A673 (cell line): Measurements from ENCODE around the gene TEX10. TPM values are rescaled to one million over a fixed set of nuclear protein-coding genes. Genes with fewer than 3 reads are reported as not detected.

Experiments
- BruUV-seq: library from RNA; stranded (reverse); fragments of 400-500 nt; replicated peaks from 2 replicates; lab custom pipeline; 2021; lab: Mats Ljungman, UMichigan
- CTCF ChIA-PET: fragments of 300-600 bp; sonication (Branson Sonifier 250); formaldehyde crosslinking; loops from one replicate; lab custom pipeline; 2022; ENCODE audit warnings: antibody characterized with exemption; lab: Charles Lee
- POLR2A ChIA-PET: fragments of 300-600 bp; sonication (Branson Sonifier 250); formaldehyde crosslinking; loops from one replicate; lab custom pipeline; 2022; ENCODE audit warnings: antibody characterized with exemption; ENCODE audit not compliant: low non-redundant PET; lab: Charles Lee
- DNase-seq: peaks from one replicate; pipeline ENCODE4 v3.0.0-alpha.2; 2015; ENCODE audit warnings: low spot score
- H3K27ac ChIP-seq: fragments of 200-600 bp; sonication (generic); 2 replicates; pipeline ENCODE4 v1.5.1; 2016; ENCODE audit warnings: mixed run types, low read depth, mild to moderate bottlenecking, mixed read lengths, antibody characterized with exemption, low read length; ENCODE audit not compliant: poor library complexity, severe bottlenecking
- H3K27me3 ChIP-seq: fragments of 200-600 bp; sonication (generic); replicated peaks from 2 replicates; pipeline ENCODE4 v1.6.1; 2017; ENCODE audit warnings: mixed run types, low read depth, mild to moderate bottlenecking, mixed read lengths, antibody characterized with exemption, low read length; ENCODE audit not compliant: insufficient read depth, poor library complexity
- H3K36me3 ChIP-seq: fragments of 200-600 bp; sonication (generic); 2 replicates; pipeline ENCODE4 v1.6.1; 2016; ENCODE audit warnings: mixed run types, mild to moderate bottlenecking, mixed read lengths, antibody characterized with exemption, low read length; ENCODE audit not compliant: insufficient read depth, poor library complexity, severe bottlenecking
- H3K4me1 ChIP-seq: fragments of 200-600 bp; sonication (generic); 2 replicates; pipeline ENCODE4 v1.6.1; 2017; ENCODE audit warnings: mixed run types, mild to moderate bottlenecking, mixed read lengths, antibody characterized with exemption, low read length; ENCODE audit not compliant: insufficient read depth, poor library complexity, severe bottlenecking
- H3K4me3 ChIP-seq: fragments of 200-600 bp; sonication (generic); 2 replicates; pipeline ENCODE4 v1.5.1; 2016; ENCODE audit warnings: low read depth, mixed run types, mild to moderate bottlenecking, mixed read lengths, low read length; ENCODE audit not compliant: poor library complexity, severe bottlenecking
- H3K9me3 ChIP-seq: fragments of 200-600 bp; sonication (generic); 2 replicates; pipeline ENCODE4 v1.6.1; 2016; ENCODE audit warnings: mixed run types, low read depth, mild to moderate bottlenecking, mixed read lengths, antibody characterized with exemption, low read length; ENCODE audit not compliant: poor library complexity, severe bottlenecking
- EZH2 ChIP-seq: fragments of 200-600 bp; sonication (generic); IDR thresholded peaks from 2 replicates; pipeline ENCODE4 v1.6.1; 2017; ENCODE audit warnings: borderline replicate concordance, low read depth, mild to moderate bottlenecking, mixed read lengths, antibody characterized with exemption, low read length; ENCODE audit not compliant: poor library complexity, severe bottlenecking
- intact Hi-C: fragments of 100-400 bp; cut with micrococcal nuclease; formaldehyde crosslinking; loops from one replicate; pipeline ENCODE4 v1.10.0; 2022; ENCODE audit not compliant: unreplicated experiment
- total RNA-seq: library from RNA; stranded (reverse); gene quantifications from 2 replicates; pipeline ENCODE4 v1.2.3, GENCODE V29; 2021
- TF ChIP-seq, protein P1 (sequence below): fragments of 300-800, 200-600 bp; sonication (generic); conservative IDR thresholded peaks from 2 replicates; pipeline ENCODE4 v1.5.1; 2017; ENCODE audit warnings: low read depth, mild to moderate bottlenecking, antibody characterized with exemption, low read length, moderate library complexity, mixed read lengths

Gene TEX10
- total RNA-seq, 1 experiment from 2014 or later, result 46.7 TPM

DNA sequence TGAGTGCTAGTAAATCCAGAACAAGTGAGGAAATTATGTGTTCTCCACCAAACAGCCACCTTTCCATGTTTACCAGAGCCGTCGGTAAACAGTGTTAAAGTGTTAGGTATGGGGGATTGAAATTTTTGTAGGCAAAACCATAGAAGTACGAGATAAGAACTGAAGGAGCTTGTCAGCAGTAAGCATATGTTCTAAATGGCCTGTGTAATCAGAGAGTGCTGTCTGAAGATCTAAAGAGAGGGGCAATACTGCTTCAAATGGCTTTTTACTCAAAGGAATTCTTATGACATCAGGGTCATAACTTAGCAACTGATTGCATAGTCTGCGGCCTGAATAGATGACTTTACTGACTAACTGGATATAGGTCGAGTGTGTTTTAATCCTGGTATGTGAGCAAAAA lies 13.4 kb upstream of the TEX10 start:
- no peaks in the 10 kb centered on the region for H3K9me3 ChIP-seq
- CTCF ChIA-PET, result no interaction called here
- DNase-seq, result no peak
- H3K27me3 ChIP-seq, result no peaks in the 10 kb centered on the region
- POLR2A ChIA-PET, result no interaction called here
- H3K4me3 ChIP-seq, result no peak overlapping the region
- H3K27ac ChIP-seq, result no peak overlapping the region
- intact Hi-C loops, result no loop called here
- H3K36me3 ChIP-seq, result no peaks in the 10 kb centered on the region
- H3K4me1 ChIP-seq, result no peaks in the 10 kb centered on the region
- BruUV-seq, result no TSS peak
- no peak for TF ChIP-seq EZH2
- TF ChIP-seq, protein P1, sequence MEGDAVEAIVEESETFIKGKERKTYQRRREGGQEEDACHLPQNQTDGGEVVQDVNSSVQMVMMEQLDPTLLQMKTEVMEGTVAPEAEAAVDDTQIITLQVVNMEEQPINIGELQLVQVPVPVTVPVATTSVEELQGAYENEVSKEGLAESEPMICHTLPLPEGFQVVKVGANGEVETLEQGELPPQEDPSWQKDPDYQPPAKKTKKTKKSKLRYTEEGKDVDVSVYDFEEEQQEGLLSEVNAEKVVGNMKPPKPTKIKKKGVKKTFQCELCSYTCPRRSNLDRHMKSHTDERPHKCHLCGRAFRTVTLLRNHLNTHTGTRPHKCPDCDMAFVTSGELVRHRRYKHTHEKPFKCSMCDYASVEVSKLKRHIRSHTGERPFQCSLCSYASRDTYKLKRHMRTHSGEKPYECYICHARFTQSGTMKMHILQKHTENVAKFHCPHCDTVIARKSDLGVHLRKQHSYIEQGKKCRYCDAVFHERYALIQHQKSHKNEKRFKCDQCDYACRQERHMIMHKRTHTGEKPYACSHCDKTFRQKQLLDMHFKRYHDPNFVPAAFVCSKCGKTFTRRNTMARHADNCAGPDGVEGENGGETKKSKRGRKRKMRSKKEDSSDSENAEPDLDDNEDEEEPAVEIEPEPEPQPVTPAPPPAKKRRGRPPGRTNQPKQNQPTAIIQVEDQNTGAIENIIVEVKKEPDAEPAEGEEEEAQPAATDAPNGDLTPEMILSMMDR, result no peak

- Histone ChIP-seq H3K4me3 (no peak overlapping the region), H3K27me3 (no peaks in the 10 kb centered on the region), H3K9me3 (no peaks in the 10 kb centered on the region), H3K27ac (no peak overlapping the region), H3K36me3 (no peaks in the 10 kb centered on the region), H3K4me1 (no peaks in the 10 kb centered on the region)
- TF ChIP-seq, protein P1, result no peak
- TF ChIP-seq EZH2, result no peak
- CTCF ChIA-PET, result no interaction called here
- intact Hi-C loops, result no loop called here
- no peak for DNase-seq
- POLR2A ChIA-PET, result no interaction called here
- no TSS peak for BruUV-seq
Measured at GRCh38 chr9:100364013-100364412, 11.3 kb upstream of the TEX10 start.

DNA sequence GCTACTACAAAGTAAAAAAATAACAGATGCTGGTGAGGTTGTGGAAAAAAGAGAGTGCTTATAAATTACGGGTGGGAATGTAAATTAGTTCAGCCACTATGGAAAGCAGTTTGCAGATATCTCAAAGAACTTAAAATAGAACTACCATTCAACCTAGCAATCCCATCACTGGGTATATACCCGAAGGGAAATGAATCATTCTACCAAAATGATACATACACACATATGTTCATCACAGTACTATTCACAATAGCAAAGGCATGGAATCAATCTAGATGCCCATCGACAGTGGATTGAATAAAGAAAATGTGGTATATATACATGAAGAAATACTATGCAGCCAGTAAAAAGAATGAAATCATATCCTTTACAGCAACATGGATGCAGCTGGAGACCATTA lies 6.3 kb upstream of the TEX10 start:
- Histone ChIP-seq H3K27ac (no peak overlapping the region), H3K9me3 (no peaks in the 10 kb centered on the region), H3K36me3 (no peaks in the 10 kb centered on the region), H3K27me3 (no peaks in the 10 kb centered on the region), H3K4me3 (no peak overlapping the region), H3K4me1 (no peaks in the 10 kb centered on the region)
- POLR2A ChIA-PET, result no interaction called here
- DNase-seq, result no peak
- intact Hi-C loops, result no loop called here
- CTCF ChIA-PET, result no interaction called here
- no TSS peak for BruUV-seq
- TF ChIP-seq EZH2, result no peak
- TF ChIP-seq, protein P1, result no peak
